ENCODE measurements around the gene KRT79. TPM values are rescaled to one million over a fixed set of nuclear protein-coding genes. Genes with fewer than 3 reads are reported as not detected.

The KRT79 gene
- total and polyA plus RNA-seq, 9 of the 15 experiments (the other 6 are each of a cell fraction or from before 2014, with no cell fraction given) = 0.03 to 2.3 (median 0.23) TPM; not detected in 2

DNA sequence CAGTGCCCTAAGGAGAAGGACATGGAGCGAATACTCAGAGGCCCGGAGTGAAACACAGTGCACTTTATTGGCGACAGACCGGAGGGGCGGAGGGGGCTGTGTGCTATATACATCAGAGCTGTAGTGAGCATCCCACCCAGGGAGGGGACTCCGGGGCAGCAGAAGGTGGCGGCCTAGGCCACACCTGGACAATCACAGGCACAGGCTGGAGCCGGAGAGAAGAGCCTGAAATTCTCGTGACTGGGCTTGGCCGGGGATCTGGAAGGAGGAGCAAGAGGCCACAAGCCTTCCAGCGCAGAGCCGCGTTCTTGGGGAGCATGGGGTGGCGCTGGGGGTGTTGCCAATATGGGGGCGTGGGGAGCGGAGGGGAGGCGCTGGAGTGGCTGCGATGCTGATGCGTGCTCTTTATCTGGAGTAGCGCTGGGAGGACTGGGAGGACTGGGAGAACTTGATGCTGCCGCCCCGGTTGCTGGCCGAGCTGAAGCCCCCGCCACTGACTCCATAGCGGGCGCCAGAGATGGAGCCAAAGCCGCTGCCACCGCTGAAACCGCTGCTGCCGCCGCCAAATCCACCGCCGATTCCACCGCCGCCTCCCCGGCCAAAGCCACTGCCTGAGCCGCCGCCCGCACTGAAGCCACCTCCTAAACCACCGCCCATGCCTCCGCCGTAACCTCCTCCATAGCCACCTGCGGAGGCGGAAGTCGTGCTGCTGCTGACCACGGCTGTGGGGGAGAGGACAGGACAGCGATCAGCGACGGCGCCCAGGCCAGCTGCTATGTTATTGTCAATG lies 44.3 kb downstream of the KRT79 start (continued):
- TF ChIP-seq USF2 (CRISPR knock-in tag; IDR thresholded peaks at IDR 0.05) (no peak), ZBTB1 (CRISPR knock-in tag; IDR thresholded peaks at IDR 0.05; ENCODE audit: borderline replicate concordance, low read depth) (peak; percentile 100), CREBBP (IDR thresholded peaks at IDR 0.05; ENCODE audit: low read depth, low read length) (no peak), ETS1 (conservative IDR thresholded peaks at IDR 0.05; ENCODE audit: control insufficient read depth, low read depth, low read length) (no peak), ZNF384 (IDR thresholded peaks at IDR 0.05; ENCODE audit: low read depth, low read length) (no peak), SRF (CRISPR knock-in tag; IDR thresholded peaks at IDR 0.05) (no peak), ZNF561 (CRISPR knock-in tag; conservative IDR thresholded peaks at IDR 0.05) (no peak), ZNF274 (IDR thresholded peaks at IDR 0.05; ENCODE audit: borderline replicate concordance, low read depth, low read length) (no peak), ZNF79 (CRISPR knock-in tag; IDR thresholded peaks at IDR 0.05; ENCODE audit: low read depth) (no peak), ZNF507 (tag; conservative IDR thresholded peaks at IDR 0.05) (no peak), GABPB1 (CRISPR knock-in tag; IDR thresholded peaks at IDR 0.05) (0 out of 2 replicates have a peak, but pooled peaks have one; percentile 47), ESRRB (CRISPR knock-in tag; IDR thresholded peaks at IDR 0.05; ENCODE audit: borderline replicate concordance) (no peak), POLR2H (tag; IDR thresholded peaks at IDR 0.05; ENCODE audit: low read depth) (no peak), CSDE1 (IDR thresholded peaks at IDR 0.05) (no peak), TEAD1 (CRISPR knock-in tag; IDR thresholded peaks at IDR 0.05) (no peak), ZFP36 (IDR thresholded peaks at IDR 0.05; ENCODE audit: low read depth, low read length, partially characterized antibody) (peak; percentile 36), HDAC3 (IDR thresholded peaks at IDR 0.05; ENCODE audit: borderline replicate concordance, partially characterized antibody) (no peak), NFIC (IDR thresholded peaks at IDR 0.05) (no peak), HMGN3 (IDR thresholded peaks at IDR 0.05; ENCODE audit: borderline replicate concordance, extremely low read depth, insufficient read length, low read depth, low read length) (peak; percentile 81), BRF1 (IDR thresholded peaks at IDR 0.05; ENCODE audit: borderline replicate concordance, extremely low read depth, insufficient read length) (no peak), SMARCA4 (IDR thresholded peaks at IDR 0.05) (peak; percentile 37; the same call in 1 of the 2 replicates), MCM2 (IDR thresholded peaks at IDR 0.05; ENCODE audit: low read depth) (no peak), CBX8 (IDR thresholded peaks at IDR 0.05; ENCODE audit: borderline replicate concordance, extremely low read depth, low read depth, low read length, poor library complexity, severe bottlenecking) (no peak), CHD1 (IDR thresholded peaks at IDR 0.05; ENCODE audit: low read length) (no peak)
- TF ChIP-seq, protein P1, sequence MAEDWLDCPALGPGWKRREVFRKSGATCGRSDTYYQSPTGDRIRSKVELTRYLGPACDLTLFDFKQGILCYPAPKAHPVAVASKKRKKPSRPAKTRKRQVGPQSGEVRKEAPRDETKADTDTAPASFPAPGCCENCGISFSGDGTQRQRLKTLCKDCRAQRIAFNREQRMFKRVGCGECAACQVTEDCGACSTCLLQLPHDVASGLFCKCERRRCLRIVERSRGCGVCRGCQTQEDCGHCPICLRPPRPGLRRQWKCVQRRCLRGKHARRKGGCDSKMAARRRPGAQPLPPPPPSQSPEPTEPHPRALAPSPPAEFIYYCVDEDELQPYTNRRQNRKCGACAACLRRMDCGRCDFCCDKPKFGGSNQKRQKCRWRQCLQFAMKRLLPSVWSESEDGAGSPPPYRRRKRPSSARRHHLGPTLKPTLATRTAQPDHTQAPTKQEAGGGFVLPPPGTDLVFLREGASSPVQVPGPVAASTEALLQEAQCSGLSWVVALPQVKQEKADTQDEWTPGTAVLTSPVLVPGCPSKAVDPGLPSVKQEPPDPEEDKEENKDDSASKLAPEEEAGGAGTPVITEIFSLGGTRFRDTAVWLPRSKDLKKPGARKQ (CRISPR knock-in tag; IDR thresholded peaks at IDR 0.05) = no peak

All from K562 (cell line).